Right lobe of liver (tissue), 4 donors: ENCODE measurements around the gene LYRM9.
"Not testable (repeated sequence)": the region's sequence is repeated elsewhere in the genome, so short reads cannot be mapped to it uniquely, and the experiment has no call there.

Experiments used
- CTCF ChIP-seq, 4 donors: fragments of 200-600 bp in 3 of 4; fragments of 450-650 bp in 1 of 4; IDR thresholded peaks; one replicate each; pipeline versions ENCODE4 v1.5.1 to v1.8.0; 2016 to 2022; ENCODE audit warnings: antibody characterized with exemption in 4 of 4, mild to moderate bottlenecking in 2 of 4
- POLR2A ChIP-seq: fragments of 450-650 bp; IDR thresholded peaks from one replicate; pipeline ENCODE4 v1.6.1; 2017; ENCODE audit warnings: antibody characterized with exemption, mild to moderate bottlenecking
- donor health status: DM: no; HTN: no; CAD: no.
- donor health status: DM: no; HTN: no; CAD: no.
- donor health status: DM: no; HTN: yes; CAD: no.

GRCh38 chr17:27839571-27840405 is 53.4 kb downstream of the LYRM9 start:
- TF ChIP-seq CTCF (IDR thresholded peaks at IDR 0.05); POLR2A: not testable (repeated sequence)
